Activated CD8-positive, alpha-beta T cell treated with anti-CD3 and anti-CD28 coated beads for 36 hours (primary cell): ENCODE results near the gene TMEM145. TPM values are rescaled to one million over a fixed set of nuclear protein-coding genes. Genes with fewer than 3 reads are reported as not detected.

Experiments
- ATAC-seq: fragments of 200-7000 bp; cut with Tn5 transposase; one replicate; pipeline ENCODE4 v1.10.0; 2021; ENCODE audit warnings: mild to moderate bottlenecking, moderate library complexity
- CTCF ChIA-PET: fragments of 350-600 bp; sonication (Branson Sonifier 250); formaldehyde crosslinking; loops from one replicate; lab custom pipeline; 2021; ENCODE audit warnings: antibody characterized with exemption; lab: Charles Lee
- POLR2A ChIA-PET: fragments of 350-600 bp; sonication (Branson Sonifier 250); formaldehyde crosslinking; loops from one replicate; lab custom pipeline; 2021; ENCODE audit warnings: antibody characterized with exemption; lab: Charles Lee
- DNase-seq: peaks from one replicate; pipeline ENCODE4 v3.0.0-alpha.2; 2020
- H3K27ac Mint-ChIP-seq: one replicate; pipeline ENCODE4 v1.8.0; 2021; ENCODE audit warnings: mild to moderate bottlenecking, mixed read lengths
- H3K27me3 Mint-ChIP-seq: one replicate; pipeline ENCODE4 v1.8.0; 2021; ENCODE audit warnings: mixed read lengths
- H3K36me3 Mint-ChIP-seq: one replicate; pipeline ENCODE4 v1.8.0; 2021; ENCODE audit warnings: low read depth, mixed read lengths
- H3K4me1 Mint-ChIP-seq: one replicate; pipeline ENCODE4 v1.8.0; 2021; ENCODE audit warnings: low read depth, mixed read lengths
- H3K4me3 Mint-ChIP-seq: one replicate; pipeline ENCODE4 v1.8.0; 2021; ENCODE audit warnings: mild to moderate bottlenecking, moderate library complexity, mixed read lengths
- H3K9me3 Mint-ChIP-seq: one replicate; pipeline ENCODE4 v1.8.0; 2021; ENCODE audit warnings: mixed read lengths
- intact Hi-C: fragments of 100-400 bp; cut with micrococcal nuclease; formaldehyde crosslinking; loops from one replicate; pipeline ENCODE4 v1.10.0; 2022
- total RNA-seq, 2 experiments: library from RNA; stranded (reverse); gene quantifications; one replicate each; pipeline ENCODE4 v1.2.3, GENCODE V29; 2021
- TF ChIP-seq, protein P1 (sequence below): fragments of 200-600 bp; IDR thresholded peaks from one replicate; pipeline ENCODE4 v1.8.0; 2022; ENCODE audit warnings: antibody characterized with exemption, mild to moderate bottlenecking

Gene TMEM145
- total RNA-seq, 2 experiments from 2014 or later = 3.0 to 3.2 TPM

DNA sequence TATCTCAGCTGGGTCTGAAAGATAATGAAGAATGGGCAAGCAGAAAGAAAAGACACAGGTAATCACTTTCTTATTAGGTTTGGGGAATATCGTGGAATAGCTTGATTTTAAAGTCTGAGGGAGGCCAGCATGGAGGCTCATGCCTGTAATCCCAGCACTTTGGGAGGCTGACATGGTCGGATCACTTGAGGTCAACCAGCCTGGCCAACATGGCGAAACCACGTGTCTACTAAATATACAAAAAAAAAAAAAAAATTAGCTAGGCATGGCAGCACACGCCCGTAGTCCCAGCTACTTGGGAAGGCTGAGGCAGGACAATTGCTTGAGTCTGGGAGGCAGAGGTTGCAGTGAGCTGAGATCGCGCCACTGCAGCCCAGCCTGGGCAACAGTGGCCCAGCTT lies 9.2 kb upstream of the TMEM145 start:
- intact Hi-C loops = no loop called here
- no peaks in the 10 kb centered on the region for H3K36me3 Mint-ChIP-seq
- CTCF ChIA-PET = interaction anchor here (1.3 kb wide), 4 partner anchors 10 to 195 kb away, joined by 3 to 4 read pairs (median 3); no protein-coding TSS in a partner anchor
- no peaks in the 10 kb centered on the region for H3K9me3 Mint-ChIP-seq
- peaks cover 18% of the 10 kb centered on the region for H3K4me1 Mint-ChIP-seq
- TF ChIP-seq, protein P1, sequence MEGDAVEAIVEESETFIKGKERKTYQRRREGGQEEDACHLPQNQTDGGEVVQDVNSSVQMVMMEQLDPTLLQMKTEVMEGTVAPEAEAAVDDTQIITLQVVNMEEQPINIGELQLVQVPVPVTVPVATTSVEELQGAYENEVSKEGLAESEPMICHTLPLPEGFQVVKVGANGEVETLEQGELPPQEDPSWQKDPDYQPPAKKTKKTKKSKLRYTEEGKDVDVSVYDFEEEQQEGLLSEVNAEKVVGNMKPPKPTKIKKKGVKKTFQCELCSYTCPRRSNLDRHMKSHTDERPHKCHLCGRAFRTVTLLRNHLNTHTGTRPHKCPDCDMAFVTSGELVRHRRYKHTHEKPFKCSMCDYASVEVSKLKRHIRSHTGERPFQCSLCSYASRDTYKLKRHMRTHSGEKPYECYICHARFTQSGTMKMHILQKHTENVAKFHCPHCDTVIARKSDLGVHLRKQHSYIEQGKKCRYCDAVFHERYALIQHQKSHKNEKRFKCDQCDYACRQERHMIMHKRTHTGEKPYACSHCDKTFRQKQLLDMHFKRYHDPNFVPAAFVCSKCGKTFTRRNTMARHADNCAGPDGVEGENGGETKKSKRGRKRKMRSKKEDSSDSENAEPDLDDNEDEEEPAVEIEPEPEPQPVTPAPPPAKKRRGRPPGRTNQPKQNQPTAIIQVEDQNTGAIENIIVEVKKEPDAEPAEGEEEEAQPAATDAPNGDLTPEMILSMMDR = no peak
- H3K27ac Mint-ChIP-seq = no peak overlapping the region
- no peak overlapping the region for H3K4me3 Mint-ChIP-seq
- ATAC-seq = no peak
- H3K27me3 Mint-ChIP-seq = no peaks in the 10 kb centered on the region
- no peak for DNase-seq
- POLR2A ChIA-PET = interaction anchor here (0.7 kb wide), 1 partner anchor 57 kb away, joined by 3 read pairs; no protein-coding TSS in a partner anchor

DNA sequence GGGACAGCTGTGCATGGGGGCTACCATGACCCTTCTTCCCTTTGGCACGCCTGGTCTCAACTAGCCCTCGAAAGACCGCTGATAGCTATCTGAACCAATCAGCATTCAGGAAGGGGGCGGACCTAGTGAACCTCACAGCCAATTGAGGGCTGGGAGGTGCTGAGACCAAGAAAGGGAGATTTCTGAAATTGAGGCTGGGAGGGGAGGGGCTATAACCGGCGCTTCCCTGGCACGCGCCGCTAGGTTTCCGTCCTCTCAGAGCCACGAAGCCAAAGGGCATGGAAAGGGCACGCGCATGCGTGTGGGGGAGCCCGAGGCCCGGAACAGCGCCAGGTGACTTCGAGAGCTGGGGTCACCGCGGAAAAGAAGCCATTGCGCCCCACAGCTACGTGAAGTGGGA lies 6.5 kb upstream of the TMEM145 start:
- TF ChIP-seq, protein P1 = no peak
- intact Hi-C loops = no loop called here
- Mint-ChIP-seq H3K4me3 (no peak overlapping the region), H3K36me3 (no peaks in the 10 kb centered on the region), H3K9me3 (no peaks in the 10 kb centered on the region), H3K4me1 (peaks cover 13% of the 10 kb centered on the region), H3K27ac (no peak overlapping the region), H3K27me3 (peaks cover 7% of the 10 kb centered on the region)
- CTCF ChIA-PET = no interaction called here
- no peak for ATAC-seq
- no peak for DNase-seq
- POLR2A ChIA-PET = no interaction called here

DNA sequence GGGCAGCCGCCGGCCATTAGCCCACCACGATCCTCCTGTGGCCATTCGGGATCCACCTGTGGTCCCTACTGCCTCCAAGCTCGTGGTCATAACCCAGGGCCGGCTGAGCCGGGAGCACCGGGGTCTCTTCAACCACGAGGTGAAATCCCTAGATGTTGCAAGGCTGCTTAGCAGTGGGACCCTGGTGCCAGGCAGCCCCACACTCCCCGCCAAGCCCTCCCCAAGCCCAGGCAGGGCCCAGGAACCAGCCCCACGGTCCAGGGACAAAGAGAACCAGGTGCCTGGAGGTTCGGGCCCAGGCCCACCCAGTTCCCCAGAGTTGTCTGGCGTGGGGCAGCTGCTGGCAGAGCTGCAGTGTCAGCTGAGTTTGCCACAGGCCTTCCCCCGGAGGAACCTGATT lies 3.4 kb upstream of the TMEM145 start:
- POLR2A ChIA-PET = interaction anchor here (0.6 kb wide), 1 partner anchor 739 kb away, joined by 3 read pairs; no protein-coding TSS in a partner anchor
- Mint-ChIP-seq H3K4me3 (no peak overlapping the region), H3K27ac (no peak overlapping the region), H3K36me3 (no peaks in the 10 kb centered on the region), H3K4me1 (peaks cover 10% of the 10 kb centered on the region), H3K9me3 (no peaks in the 10 kb centered on the region), H3K27me3 (peaks cover 29% of the 10 kb centered on the region)
- TF ChIP-seq, protein P1 = no peak
- CTCF ChIA-PET = interaction anchor here (1.2 kb wide), 1 partner anchor 12 kb away, joined by 3 read pairs; no protein-coding TSS in a partner anchor
- intact Hi-C loops = no loop called here
- DNase-seq = no peak
- no peak for ATAC-seq

DNA sequence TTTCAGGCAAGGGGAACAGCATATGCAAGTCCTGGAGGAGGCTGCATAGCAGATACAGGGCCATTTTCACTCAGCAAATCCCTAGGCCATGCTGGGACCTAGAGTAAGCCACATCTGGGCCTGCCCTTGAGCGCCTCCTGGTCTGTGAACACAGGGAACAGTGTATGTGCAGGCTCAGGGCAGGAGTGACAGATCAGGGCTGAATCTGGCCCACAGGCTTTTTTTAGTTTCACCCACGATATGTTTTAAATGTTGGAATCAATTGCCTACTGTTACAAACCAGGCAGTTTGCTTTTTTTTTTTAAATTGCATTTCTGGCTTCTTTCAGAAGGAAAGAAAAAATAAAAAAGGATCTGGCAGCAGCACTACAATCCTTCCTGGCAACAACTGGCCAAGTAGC lies 1.5 kb upstream of the TMEM145 start:
- POLR2A ChIA-PET = interaction anchor here (0.7 kb wide), 1 partner anchor 9 kb away, joined by 3 read pairs; the partner anchor contains the start of gene PAFAH1B3
- no peak overlapping the region for H3K4me3 Mint-ChIP-seq
- intact Hi-C loops = no loop called here
- no peak for ATAC-seq
- DNase-seq = no peak
- TF ChIP-seq, protein P1 = no peak
- peaks cover 35% of the 10 kb centered on the region for H3K27me3 Mint-ChIP-seq
- no peaks in the 10 kb centered on the region for H3K36me3 Mint-ChIP-seq
- CTCF ChIA-PET = interaction anchor here (1.5 to 1.6 kb wide), 2 partner anchors 17 to 179 kb away, joined by 4 read pairs; partner anchors contain the start of gene POU2F2
- peaks cover 13% of the 10 kb centered on the region for H3K4me1 Mint-ChIP-seq
- H3K9me3 Mint-ChIP-seq = no peaks in the 10 kb centered on the region
- no peak overlapping the region for H3K27ac Mint-ChIP-seq

DNA sequence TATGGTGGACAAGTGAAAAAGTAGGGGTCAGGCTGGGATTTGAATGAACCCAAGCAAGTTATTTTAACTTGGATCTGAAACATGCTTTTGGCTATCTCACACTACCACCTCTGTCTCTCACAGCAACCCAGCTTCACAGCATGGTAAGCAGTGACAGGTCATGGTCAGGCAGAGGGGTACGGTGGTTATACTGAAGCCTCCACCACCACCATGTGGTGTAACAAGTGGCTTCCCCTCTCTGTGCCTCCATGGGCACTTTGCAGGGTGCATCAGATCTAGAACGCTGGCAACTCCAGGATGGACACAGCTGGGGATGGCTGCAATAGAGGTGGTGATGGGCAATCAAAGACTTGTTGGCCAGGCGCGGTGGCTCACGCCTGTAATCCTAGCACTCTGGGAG lies 739 bp upstream of the TMEM145 start:
- H3K9me3 Mint-ChIP-seq = no peaks in the 10 kb centered on the region

More for the DNA sequence above, 739 bp upstream of the TMEM145 start:
- ChIA-PET POLR2A (no interaction called here), CTCF (interaction anchor here (1.5 to 1.6 kb wide), 2 partner anchors 17 to 180 kb away, joined by 4 read pairs; partner anchors contain the start of gene POU2F2)
- no peak for DNase-seq
- ATAC-seq = no peak
- intact Hi-C loops = no loop called here
- H3K36me3 Mint-ChIP-seq = no peaks in the 10 kb centered on the region
- peaks cover 19% of the 10 kb centered on the region for H3K4me1 Mint-ChIP-seq
- H3K27ac Mint-ChIP-seq = no peak overlapping the region
- TF ChIP-seq, protein P1 = no peak
- peaks cover 35% of the 10 kb centered on the region for H3K27me3 Mint-ChIP-seq
- H3K4me3 Mint-ChIP-seq = peak overlapping the region; percentile 68
